ENCODE measurements around the gene ST3GAL3. TPM values are rescaled to one million over a fixed set of nuclear protein-coding genes. Genes with fewer than 3 reads are reported as not detected.

The ST3GAL3 gene
- total and polyA plus RNA-seq, 10 of the 15 experiments (the other 5 are each of a cell fraction or from before 2014, with no cell fraction given) = 1.2 to 19.3 (median 11.0) TPM

DNA sequence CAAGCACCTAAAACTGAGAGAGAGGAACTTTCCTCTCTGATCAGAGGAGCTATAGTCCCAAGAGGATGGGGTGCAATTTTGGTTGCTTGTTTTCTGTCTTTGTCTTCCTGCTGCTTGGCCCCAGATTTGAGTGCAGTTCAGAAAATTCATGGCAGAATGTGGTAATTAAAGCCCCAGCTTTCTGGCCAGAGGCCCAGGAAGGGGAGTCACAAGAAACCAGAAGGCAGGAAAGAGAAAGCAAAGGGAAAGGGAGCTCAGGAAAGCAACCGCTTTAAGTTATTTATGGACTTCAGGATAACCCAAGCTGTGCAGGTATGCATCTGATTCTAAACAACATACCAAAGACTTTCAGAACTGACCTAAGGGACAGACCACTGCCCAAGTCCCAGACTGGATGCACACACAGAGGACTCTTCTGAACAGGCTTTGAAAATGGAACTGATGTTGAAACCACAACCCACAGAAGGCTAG is 88.8 kb downstream of the ST3GAL3 start (continued):
- TF ChIP-seq BCL3 (IDR thresholded peaks at IDR 0.05; ENCODE audit: borderline replicate concordance, insufficient read depth, low read depth, low read length, poor library complexity, severe bottlenecking) = no peak

DNA sequence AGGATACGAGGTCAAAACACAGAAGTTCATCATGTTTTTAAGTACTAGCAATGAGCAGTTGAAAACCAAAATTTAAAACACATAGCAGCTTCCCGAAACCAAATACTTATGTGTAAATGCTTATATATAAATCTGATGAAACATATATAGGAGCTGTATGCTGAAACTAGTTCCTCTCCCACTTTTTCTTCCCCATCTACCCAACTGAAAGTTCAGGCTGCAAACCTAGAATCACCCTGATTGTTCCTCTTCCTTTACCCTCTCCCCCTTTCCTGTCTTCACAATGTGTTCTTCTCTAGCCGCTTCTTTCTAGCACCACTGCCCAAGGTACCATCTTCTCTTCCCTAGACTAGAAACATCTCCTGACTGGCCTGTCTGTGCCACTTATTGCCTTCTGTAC is 90.6 kb downstream of the ST3GAL3 start:
- SMC1A ChIA-PET (ENCODE audit: uncharacterized antibody, unreplicated experiment) = no interaction called here
- no peak for FAIRE-seq
- intact Hi-C loops (cut with micrococcal nuclease; ENCODE audit: unreplicated experiment) = no loop called here

More for the DNA sequence above, 90.6 kb downstream of the ST3GAL3 start:
- Histone ChIP-seq H3K4me1 (ENCODE audit: control insufficient read depth, insufficient read depth, low read length) (no peaks in the 10 kb centered on the region), H3K4me2 (ENCODE audit: control insufficient read depth, insufficient read depth) (no peak overlapping the region), H3K27ac (ENCODE audit: control insufficient read depth, insufficient read depth) (no peak overlapping the region), H3K9ac (ENCODE audit: control insufficient read depth, insufficient read depth, low read length) (no peak overlapping the region), H2AFZ (ENCODE audit: control insufficient read depth, low read depth, low read length) (no peak overlapping the region), H4K20me1 (ENCODE audit: control insufficient read depth, insufficient read depth) (no peaks in the 10 kb centered on the region), H3K9me3 (replicated peaks; ENCODE audit: control insufficient read depth, insufficient read depth, low read length) (no peaks in the 10 kb centered on the region), H3K79me2 (ENCODE audit: control insufficient read depth, insufficient read depth, low read length) (no peaks in the 10 kb centered on the region), H3K4me3 (no peak overlapping the region), H3K36me3 (ENCODE audit: control insufficient read depth in 2 of 2, insufficient read depth in 2 of 2, low read length in 1 of 2) (no peaks in the 10 kb centered on the region; a peak in 1 of 4 replicates), H3K27me3 (replicated peaks in 1 of 2; ENCODE audit: control insufficient read depth in 2 of 2, insufficient read depth in 2 of 2, low read length in 1 of 2) (no peaks in the 10 kb centered on the region)
- no peak for TF ChIP-seq SUZ12 (IDR thresholded peaks at IDR 0.05; ENCODE audit: unreplicated experiment)
- ATAC-seq (no peak), DNase-seq (ENCODE audit: low read depth, low spot score) (no peak)
- ChIA-PET RAD21 (ENCODE audit: unreplicated experiment) (no interaction called here), POLR2A (no interaction called here), CTCF (no interaction called here)
- in situ Hi-C loops (cut with MboI) = no loop called here
- 97% methylated on average over 3 of the region's 3 CpGs for WGBS (ENCODE audit: insufficient coverage, insufficient replicate concordance, low lambda C conversion rate, missing lambda C conversion rate)
- BruUV-seq (replicated peaks) = no TSS peak

All from GM12878 (cell line).